D721Med (cell line): ENCODE results near the gene SPRED2.

Experiments used
- DNase-seq: peaks from one replicate; pipeline ENCODE4 v3.0.0; 2011; ENCODE audit warnings: low spot score; ENCODE audit not compliant: insufficient read length
- FAIRE-seq: peaks from 2 replicates; lab custom pipeline; 2011; peaks lifted over from hg19 to GRCh38; lab: Jason Lieb, UNC
- CTCF ChIP-seq: IDR thresholded peaks from 2 replicates; pipeline ENCODE4 v1.5.1; 2012; ENCODE audit warnings: mild to moderate bottlenecking, control low read depth; ENCODE audit not compliant: insufficient read depth; ENCODE audit errors: missing control alignments

SPRED2 gene

GRCh38 chr2:65311596-65311995 lies 120.8 kb downstream of the SPRED2 start:
- no peak for DNase-seq
- no peak for FAIRE-seq
- TF ChIP-seq CTCF = no peak

- no peak for TF ChIP-seq CTCF
- DNase-seq (no peak), FAIRE-seq (no peak)
These were observed 121.3 kb downstream of the SPRED2 start for GRCh38 chr2:65311049-65311448.

- no peak for FAIRE-seq
- DNase-seq = no peak
- TF ChIP-seq CTCF = no peak
These were observed 122.7 kb downstream of the SPRED2 start for GRCh38 chr2:65309699-65310098.

GRCh38 chr2:65305934-65306333 lies 126.5 kb downstream of the SPRED2 start:
- DNase-seq (no peak), FAIRE-seq (no peak)
- TF ChIP-seq CTCF = no peak

GRCh38 chr2:65300761-65301711 lies 131.4 kb downstream of the SPRED2 start:
- no peak for DNase-seq
- TF ChIP-seq CTCF = no peak
- FAIRE-seq = no peak

GRCh38 chr2:65300134-65300760 lies 132.2 kb downstream of the SPRED2 start:
- DNase-seq (no peak), FAIRE-seq (no peak)
- TF ChIP-seq CTCF = no peak

- no peak for TF ChIP-seq CTCF
- FAIRE-seq (no peak), DNase-seq (no peak)
These were observed 133.2 kb downstream of the SPRED2 start for GRCh38 chr2:65299246-65299645.
